SU-DHL-6 (cell line): ENCODE measurements around the gene PPP1CB.

Experiments used
- H2AFZ ChIP-seq: fragments of 200-600 bp; sonication (generic); 2 replicates; pipeline ENCODE4 v1.6.1; 2014; ENCODE audit warnings: low read depth, mild to moderate bottlenecking, moderate library complexity, mixed read lengths, antibody characterized with exemption, low read length; ENCODE audit not compliant: severe bottlenecking
- H3F3A ChIP-seq: fragments of 200-600 bp; shearing (Covaris generic); 2 replicates; pipeline ENCODE4 v1.6.0; 2016; ENCODE audit warnings: antibody characterized with exemption, mild to moderate bottlenecking; ENCODE audit not compliant: insufficient read depth
- H3K27ac ChIP-seq: fragments of 200-600 bp; sonication (generic); 2 replicates; pipeline ENCODE4 v1.5.1; 2016; ENCODE audit warnings: low read depth, mild to moderate bottlenecking, low read length, moderate library complexity, mixed read lengths
- H3K27me3 ChIP-seq: fragments of 200-600 bp; sonication (generic), shearing (Covaris generic); 2 replicates; pipeline ENCODE4 v1.6.0; 2014; ENCODE audit warnings: mild to moderate bottlenecking, low read length
- H3K36me3 ChIP-seq: fragments of 200-600 bp; sonication (generic); 2 replicates; pipeline ENCODE4 v1.6.1; 2014; ENCODE audit warnings: mild to moderate bottlenecking, low read length, mixed read lengths
- H3K4me2 ChIP-seq: fragments of 300-600, 200-600 bp; shearing (Covaris generic), sonication (generic); 2 replicates; pipeline ENCODE4 v1.6.0; 2014; ENCODE audit warnings: low read length, low read depth, mild to moderate bottlenecking; ENCODE audit not compliant: poor library complexity, severe bottlenecking
- H3K4me3 ChIP-seq: fragments of 200-600 bp; sonication (generic); 2 replicates; pipeline ENCODE4 v1.5.1; 2014; ENCODE audit warnings: antibody characterized with exemption, low read length, mild to moderate bottlenecking, mixed read lengths; ENCODE audit not compliant: insufficient read depth, poor library complexity, severe bottlenecking
- H3K79me2 ChIP-seq: fragments of 200-600 bp; sonication (generic); 2 replicates; pipeline ENCODE4 v1.6.1; 2014; ENCODE audit warnings: mild to moderate bottlenecking, low read length, moderate library complexity; ENCODE audit not compliant: insufficient read depth
- H3K9ac ChIP-seq: fragments of 200-600 bp; sonication (generic); 2 replicates; pipeline ENCODE4 v1.7.0; 2014; ENCODE audit warnings: mild to moderate bottlenecking, low read length
- H3K9me2 ChIP-seq: fragments of 200-600 bp; sonication (generic); replicated peaks from 2 replicates; pipeline ENCODE4 v1.6.1; 2014; ENCODE audit warnings: low read length; ENCODE audit not compliant: insufficient read depth
- H3K9me3 ChIP-seq: fragments of 200-600 bp; sonication (generic); 2 replicates; pipeline ENCODE4 v1.6.1; 2014; ENCODE audit warnings: low read length, mixed read lengths; ENCODE audit not compliant: insufficient read depth
- H4K20me1 ChIP-seq: fragments of 200-600 bp; sonication (generic); 2 replicates; pipeline ENCODE4 v1.6.1; 2014; ENCODE audit warnings: low read depth, mild to moderate bottlenecking, antibody characterized with exemption, low read length, moderate library complexity, mixed read lengths
- CTCF ChIP-seq: fragments of 200-600 bp; sonication (generic); IDR thresholded peaks from one replicate; pipeline ENCODE4 v1.5.1; 2017; ENCODE audit warnings: antibody characterized with exemption, mild to moderate bottlenecking, low read length, moderate library complexity; ENCODE audit not compliant: insufficient read depth, poor library complexity, severe bottlenecking
- EZH2phosphoT487 ChIP-seq: fragments of 200-600 bp; sonication (generic), shearing (Covaris generic); conservative IDR thresholded peaks from 2 replicates; pipeline ENCODE4 v1.6.1; 2018; ENCODE audit warnings: mild to moderate bottlenecking, antibody characterized with exemption, low read length, moderate library complexity, mixed read lengths

PPP1CB gene

GRCh38 chr2:28725021-28725711, 26.5 kb upstream of the PPP1CB start:
- Histone ChIP-seq H2AFZ (no peak overlapping the region), H3K27ac (no peak overlapping the region), H3K79me2 (no peaks in the 10 kb centered on the region), H3K9me2 (no peaks in the 10 kb centered on the region), H3K36me3 (no peaks in the 10 kb centered on the region), H3K4me3 (no peak overlapping the region), H3K27me3 (no peaks in the 10 kb centered on the region), H3F3A (no peaks in the 10 kb centered on the region), H3K4me2 (no peak overlapping the region), H4K20me1 (no peaks in the 10 kb centered on the region), H3K9me3 (no peaks in the 10 kb centered on the region), H3K9ac (no peak overlapping the region)
- TF ChIP-seq EZH2phosphoT487 (no peak), CTCF (no peak)

- no peaks in the 10 kb centered on the region for H3K9me2 ChIP-seq
- no peak overlapping the region for H3K9ac ChIP-seq
- H3K27me3 ChIP-seq: no peaks in the 10 kb centered on the region
- H4K20me1 ChIP-seq: no peaks in the 10 kb centered on the region
- H3K4me3 ChIP-seq: no peak overlapping the region
- H3F3A ChIP-seq: no peaks in the 10 kb centered on the region
- H3K9me3 ChIP-seq: no peaks in the 10 kb centered on the region
- H3K36me3 ChIP-seq: no peaks in the 10 kb centered on the region
- no peak overlapping the region for H2AFZ ChIP-seq
- no peaks in the 10 kb centered on the region for H3K79me2 ChIP-seq
- H3K4me2 ChIP-seq: no peak overlapping the region
- no peak overlapping the region for H3K27ac ChIP-seq
- no peak for TF ChIP-seq CTCF
- no peak for TF ChIP-seq EZH2phosphoT487
Observed at GRCh38 chr2:28726177-28726576, 25.5 kb upstream of the PPP1CB start.

GRCh38 chr2:28729698-28730097, 21.9 kb upstream of the PPP1CB start:
- Histone ChIP-seq H3F3A (no peaks in the 10 kb centered on the region), H3K79me2 (no peaks in the 10 kb centered on the region), H3K9ac (no peak overlapping the region), H3K27me3 (no peaks in the 10 kb centered on the region), H3K27ac (no peak overlapping the region), H3K9me2 (no peaks in the 10 kb centered on the region), H2AFZ (no peak overlapping the region), H3K9me3 (no peaks in the 10 kb centered on the region), H3K4me2 (no peak overlapping the region), H3K4me3 (no peak overlapping the region), H4K20me1 (no peaks in the 10 kb centered on the region), H3K36me3 (no peaks in the 10 kb centered on the region)
- TF ChIP-seq CTCF: no peak
- TF ChIP-seq EZH2phosphoT487: no peak
